ENCODE measurements around the gene NAALADL2. TPM values are rescaled to one million over a fixed set of nuclear protein-coding genes. Genes with fewer than 3 reads are reported as not detected.

Gene NAALADL2
- total RNA-seq, 1 experiment from 2014 or later, result 2.7 TPM

DNA sequence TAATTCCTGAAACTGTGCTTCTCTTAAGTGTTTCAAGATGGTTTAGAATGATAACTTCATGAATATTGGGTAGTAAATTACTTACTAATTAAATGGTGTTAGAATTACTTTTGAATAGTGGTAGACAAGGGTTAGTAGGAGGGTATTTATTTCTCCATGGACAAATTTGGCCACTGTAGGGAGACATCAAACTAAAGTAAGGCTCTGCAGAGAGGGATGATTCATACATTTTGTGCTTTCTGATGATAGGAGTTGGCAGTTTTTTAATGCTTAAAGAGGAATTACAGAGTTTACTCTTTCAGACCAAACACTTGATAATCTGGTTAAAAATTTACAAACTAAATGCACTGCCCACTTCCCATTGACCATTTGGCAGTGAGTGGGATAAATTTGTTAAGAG is 127.6 kb downstream of the NAALADL2 start:
- POLR2A ChIA-PET, result no interaction called here
- no peaks in the 10 kb centered on the region for H3K36me3 ChIP-seq (ENCODE audit: control insufficient read depth, insufficient read depth, low read length)
- BruUV-seq (replicated peaks), result no TSS peak
- no peak overlapping the region for H3K27ac ChIP-seq (ENCODE audit: low read length)
- H3K4me3 ChIP-seq (ENCODE audit: low read depth in 2 of 2, low read length in 2 of 2), result no peak overlapping the region
- H3K9me3 ChIP-seq (ENCODE audit: control insufficient read depth, insufficient read depth, low read depth, low read length), result no peaks in the 10 kb centered on the region
- no peaks in the 10 kb centered on the region for H3K27me3 ChIP-seq (ENCODE audit: control insufficient read depth, insufficient read depth, low read length)
- intact Hi-C loops (cut with micrococcal nuclease; ENCODE audit: unreplicated experiment) (no loop called here), in situ Hi-C loops (cut with HindIII; ENCODE audit: low pct_unique_long_range_greater_than_20kb, low sequenced_read_pairs) (no loop called here)
- DNase-seq (ENCODE audit: low read depth, low spot score) (no peak), ATAC-seq (no peak)
- no peak for TF ChIP-seq POLR2AphosphoS5 (IDR thresholded peaks at IDR 0.05; ENCODE audit: low read depth, low read length)
- TF ChIP-seq, protein P1, sequence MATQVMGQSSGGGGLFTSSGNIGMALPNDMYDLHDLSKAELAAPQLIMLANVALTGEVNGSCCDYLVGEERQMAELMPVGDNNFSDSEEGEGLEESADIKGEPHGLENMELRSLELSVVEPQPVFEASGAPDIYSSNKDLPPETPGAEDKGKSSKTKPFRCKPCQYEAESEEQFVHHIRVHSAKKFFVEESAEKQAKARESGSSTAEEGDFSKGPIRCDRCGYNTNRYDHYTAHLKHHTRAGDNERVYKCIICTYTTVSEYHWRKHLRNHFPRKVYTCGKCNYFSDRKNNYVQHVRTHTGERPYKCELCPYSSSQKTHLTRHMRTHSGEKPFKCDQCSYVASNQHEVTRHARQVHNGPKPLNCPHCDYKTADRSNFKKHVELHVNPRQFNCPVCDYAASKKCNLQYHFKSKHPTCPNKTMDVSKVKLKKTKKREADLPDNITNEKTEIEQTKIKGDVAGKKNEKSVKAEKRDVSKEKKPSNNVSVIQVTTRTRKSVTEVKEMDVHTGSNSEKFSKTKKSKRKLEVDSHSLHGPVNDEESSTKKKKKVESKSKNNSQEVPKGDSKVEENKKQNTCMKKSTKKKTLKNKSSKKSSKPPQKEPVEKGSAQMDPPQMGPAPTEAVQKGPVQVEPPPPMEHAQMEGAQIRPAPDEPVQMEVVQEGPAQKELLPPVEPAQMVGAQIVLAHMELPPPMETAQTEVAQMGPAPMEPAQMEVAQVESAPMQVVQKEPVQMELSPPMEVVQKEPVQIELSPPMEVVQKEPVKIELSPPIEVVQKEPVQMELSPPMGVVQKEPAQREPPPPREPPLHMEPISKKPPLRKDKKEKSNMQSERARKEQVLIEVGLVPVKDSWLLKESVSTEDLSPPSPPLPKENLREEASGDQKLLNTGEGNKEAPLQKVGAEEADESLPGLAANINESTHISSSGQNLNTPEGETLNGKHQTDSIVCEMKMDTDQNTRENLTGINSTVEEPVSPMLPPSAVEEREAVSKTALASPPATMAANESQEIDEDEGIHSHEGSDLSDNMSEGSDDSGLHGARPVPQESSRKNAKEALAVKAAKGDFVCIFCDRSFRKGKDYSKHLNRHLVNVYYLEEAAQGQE (IDR thresholded peaks at IDR 0.05; ENCODE audit: insufficient read depth in 1 of 2, low read depth in 2 of 2, low read length in 1 of 2), result no peak
- TF ChIP-seq TCF7L2 (IDR thresholded peaks at IDR 0.05; ENCODE audit: low read depth, low read length), result no peak
- TF ChIP-seq SIN3A (IDR thresholded peaks at IDR 0.05; ENCODE audit: borderline replicate concordance, insufficient read depth, low read depth, low read length), result no peak
- TF ChIP-seq CTCF (IDR thresholded peaks at IDR 0.05), result no peak
- H3K4me1 ChIP-seq (ENCODE audit: control insufficient read depth, insufficient read depth, low read length), result no peaks in the 10 kb centered on the region
- CTCF ChIA-PET, result no interaction called here

- TF ChIP-seq, protein P1 (IDR thresholded peaks at IDR 0.05; ENCODE audit: insufficient read depth in 1 of 2, low read depth in 2 of 2, low read length in 1 of 2), result no peak
- TF ChIP-seq CTCF (IDR thresholded peaks at IDR 0.05) (no peak), POLR2AphosphoS5 (IDR thresholded peaks at IDR 0.05; ENCODE audit: low read depth, low read length) (no peak), SIN3A (IDR thresholded peaks at IDR 0.05; ENCODE audit: borderline replicate concordance, insufficient read depth, low read depth, low read length) (no peak), TCF7L2 (IDR thresholded peaks at IDR 0.05; ENCODE audit: low read depth, low read length) (no peak)
- ATAC-seq (no peak), DNase-seq (ENCODE audit: low read depth, low spot score) (no peak)
- no peaks in the 10 kb centered on the region for H3K36me3 ChIP-seq (ENCODE audit: control insufficient read depth, insufficient read depth, low read length)
- in situ Hi-C loops (cut with HindIII; ENCODE audit: low pct_unique_long_range_greater_than_20kb, low sequenced_read_pairs), result no loop called here
- no peaks in the 10 kb centered on the region for H3K4me1 ChIP-seq (ENCODE audit: control insufficient read depth, insufficient read depth, low read length)
- H3K27me3 ChIP-seq (ENCODE audit: control insufficient read depth, insufficient read depth, low read length), result no peaks in the 10 kb centered on the region
- H3K9me3 ChIP-seq (ENCODE audit: control insufficient read depth, insufficient read depth, low read depth, low read length), result no peaks in the 10 kb centered on the region
- no TSS peak for BruUV-seq (replicated peaks)
- H3K27ac ChIP-seq (ENCODE audit: low read length), result no peak overlapping the region
- H3K4me3 ChIP-seq (ENCODE audit: low read depth in 2 of 2, low read length in 2 of 2), result no peak overlapping the region
- CTCF ChIA-PET, result no interaction called here
- intact Hi-C loops (cut with micrococcal nuclease; ENCODE audit: unreplicated experiment), result no loop called here
- POLR2A ChIA-PET, result no interaction called here
These were observed 142.0 kb downstream of the NAALADL2 start for GRCh38 chr3:175001091-175001490.
